TTC549 (cell line): ENCODE results near the gene SAMD1.

Experiments used
- FAIRE-seq: peaks from 2 replicates; lab custom pipeline; 2012; peaks lifted over from hg19 to GRCh38; lab: Jason Lieb, UNC

SAMD1 gene

DNA sequence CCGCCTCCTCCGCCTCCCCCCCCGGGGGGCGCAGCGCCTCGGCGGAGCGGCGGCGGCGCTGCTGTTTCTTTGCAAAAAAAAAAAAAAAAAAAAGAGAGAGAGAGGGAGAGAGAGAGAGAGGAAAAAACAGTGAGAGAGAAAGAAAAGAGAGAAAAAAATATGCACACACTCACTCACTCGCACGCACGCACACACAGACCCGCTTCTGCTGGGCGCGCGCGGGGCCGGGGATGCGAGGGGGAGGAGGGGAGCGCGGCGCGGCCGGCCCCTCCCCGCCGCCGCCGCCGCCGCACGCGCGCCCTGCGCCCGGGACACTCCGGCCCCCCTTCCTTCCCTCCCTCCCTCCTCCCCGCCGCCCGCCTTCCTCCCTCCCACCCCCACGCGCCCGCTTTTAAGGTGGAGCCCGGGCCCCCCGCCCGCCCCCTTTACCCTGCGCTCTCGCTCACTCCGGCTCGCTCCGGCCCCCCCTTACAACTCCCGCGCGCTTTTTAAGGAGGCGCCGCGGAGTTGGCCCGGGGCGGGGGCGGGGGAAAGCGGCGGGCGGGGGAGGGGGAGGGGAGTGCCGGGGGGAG lies at the start of gene SAMD1:
Gene SAMD1, minus strand, starts transcription at position 243 of the 572 bp plus-strand sequence.
- no peak for FAIRE-seq

DNA sequence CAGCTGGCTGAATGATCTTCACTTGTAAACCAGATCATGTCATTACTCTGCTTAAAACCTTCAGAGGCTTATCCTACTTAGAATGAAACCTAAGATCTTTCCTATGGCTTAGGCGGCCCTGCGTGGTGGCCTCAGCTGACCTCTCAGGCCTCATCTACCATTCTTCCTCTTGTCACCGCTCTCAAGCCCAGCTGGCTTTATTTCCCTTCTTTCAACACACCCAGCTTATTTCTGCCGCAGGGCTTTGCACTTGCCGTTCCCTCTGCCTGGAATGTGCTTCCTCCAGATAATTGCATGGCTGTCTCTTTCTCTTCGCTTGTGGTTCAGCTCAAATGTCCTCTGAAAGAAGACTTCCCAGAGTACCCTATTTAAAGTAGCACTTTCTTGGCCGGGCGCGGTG lies 49.4 kb upstream of the SAMD1 start:
- no peak for FAIRE-seq

DNA sequence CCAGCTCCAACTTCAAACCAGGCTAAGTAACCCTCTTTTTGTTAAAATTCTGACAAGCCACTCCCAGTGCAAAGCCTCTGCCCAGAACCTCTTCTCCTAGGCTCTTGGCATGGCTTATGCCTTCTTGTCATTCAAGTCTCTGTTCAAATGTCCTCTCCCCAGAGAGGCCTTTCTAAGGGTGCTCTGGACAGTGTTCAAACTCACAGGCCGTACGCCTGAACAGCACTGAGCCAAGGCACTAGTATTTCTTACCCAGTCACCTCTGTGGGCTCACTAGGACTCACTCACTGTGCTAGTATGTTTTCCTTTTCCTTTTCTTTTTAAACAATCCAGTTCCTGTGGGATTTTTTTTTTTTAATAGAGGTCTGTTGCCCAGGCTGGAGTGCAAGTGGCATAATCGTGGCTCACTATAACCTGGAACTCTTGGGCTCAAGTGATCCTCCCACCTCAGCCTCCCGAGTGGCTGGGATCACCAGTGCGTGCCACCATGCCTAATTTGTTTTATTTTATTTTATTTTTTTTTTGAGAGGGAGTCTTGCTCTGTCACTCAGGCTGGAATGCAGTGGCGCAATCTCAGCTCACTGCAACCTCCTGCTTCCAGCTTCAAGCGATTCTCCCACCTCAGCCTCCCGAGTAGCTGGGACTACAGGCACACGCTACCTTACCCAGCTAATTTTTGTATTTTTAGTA lies 48.2 kb upstream of the SAMD1 start:
- FAIRE-seq, result no peak

DNA sequence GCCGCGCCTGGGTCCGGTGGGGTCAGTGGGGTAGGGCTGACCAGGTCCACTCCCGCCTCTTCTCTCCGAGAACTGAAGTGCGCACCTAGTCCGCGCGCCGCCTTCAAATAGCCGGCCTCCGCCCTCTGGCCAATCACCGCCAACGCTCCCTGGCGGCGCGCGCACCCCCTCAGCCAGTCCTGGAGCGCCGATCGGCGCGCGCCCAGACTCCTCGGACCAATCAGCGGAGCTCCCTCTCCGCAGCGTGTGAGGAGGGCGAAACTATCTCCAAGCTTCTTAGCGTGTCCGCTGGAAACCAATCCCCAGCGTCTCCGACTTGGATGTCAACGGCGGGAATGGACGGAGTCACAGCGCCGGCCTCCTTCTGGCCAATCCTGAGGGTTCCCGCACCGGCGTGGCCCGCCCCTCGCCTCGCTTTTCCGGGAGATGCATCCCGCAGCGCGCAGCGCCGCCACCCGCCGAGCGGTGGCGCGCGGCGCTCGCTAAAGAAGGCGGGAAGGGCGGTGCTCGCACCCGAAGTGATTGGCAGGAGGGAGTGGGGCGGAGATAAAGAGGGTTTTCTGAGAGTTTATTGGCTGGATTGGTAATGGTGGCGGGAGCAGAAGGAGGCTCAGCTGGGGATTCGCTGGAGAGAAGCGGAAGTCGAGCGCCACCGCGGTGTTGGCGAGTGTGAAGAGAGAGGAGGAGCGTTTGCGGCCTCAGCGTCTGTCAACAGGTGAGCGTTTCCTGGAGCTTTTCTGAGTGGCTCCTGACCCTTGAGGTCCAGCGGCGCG lies 46.1 kb upstream of the SAMD1 start, which contains the start of gene ASF1B:
Gene ASF1B, minus strand, starts transcription at position 81 of the 773 bp plus-strand sequence. CDS start 133 bp downstream, outside the sequence.
- peak; percentile 88 for FAIRE-seq

DNA sequence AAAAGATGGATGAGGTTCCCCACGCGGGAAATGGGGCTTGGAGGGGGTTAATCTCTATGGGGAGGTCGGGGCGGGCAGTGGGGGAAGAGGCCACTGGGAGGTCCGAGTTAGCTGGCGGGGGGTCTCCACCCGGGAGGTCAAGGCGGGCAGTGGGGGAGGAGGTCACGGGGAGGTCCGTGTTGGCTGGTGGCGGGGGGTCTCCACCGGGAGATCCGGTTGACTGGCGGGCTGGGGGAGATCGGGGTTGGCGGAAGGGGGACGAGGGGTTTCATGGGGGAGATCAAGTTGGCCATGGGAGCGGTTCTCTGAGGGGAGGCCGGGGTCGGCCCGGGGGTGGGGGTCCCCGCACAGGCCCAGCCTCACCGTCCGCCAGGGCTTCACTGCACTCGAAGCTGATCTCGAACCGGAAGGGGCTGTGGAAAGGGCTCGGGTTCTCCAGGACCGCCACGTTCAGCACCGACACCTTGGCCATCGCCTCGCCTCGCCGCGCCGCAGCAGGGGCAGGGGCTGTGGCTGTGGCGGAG lies 45.5 kb upstream of the SAMD1 start:
- FAIRE-seq, result no peak

DNA sequence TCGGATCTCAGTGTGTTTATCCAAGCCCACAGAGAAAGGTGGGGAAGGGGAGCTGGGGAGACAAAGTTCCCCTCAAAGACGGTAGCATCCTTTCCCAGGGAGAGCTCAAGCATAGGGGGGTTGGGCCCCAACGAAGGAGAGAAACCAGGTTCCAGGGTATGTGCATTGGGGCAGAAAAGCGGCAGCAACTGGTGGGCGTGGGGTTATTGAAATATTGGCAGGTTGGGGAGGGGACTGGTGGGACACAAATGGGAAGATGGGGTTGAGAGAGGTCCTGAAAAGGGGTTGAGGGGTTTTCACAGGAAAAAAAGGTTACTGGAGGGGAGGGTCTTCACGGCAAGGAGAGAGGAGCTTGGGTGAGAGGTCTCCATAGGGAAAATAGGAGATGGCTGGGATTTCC lies 44.8 kb upstream of the SAMD1 start:
- FAIRE-seq, result no peak

DNA sequence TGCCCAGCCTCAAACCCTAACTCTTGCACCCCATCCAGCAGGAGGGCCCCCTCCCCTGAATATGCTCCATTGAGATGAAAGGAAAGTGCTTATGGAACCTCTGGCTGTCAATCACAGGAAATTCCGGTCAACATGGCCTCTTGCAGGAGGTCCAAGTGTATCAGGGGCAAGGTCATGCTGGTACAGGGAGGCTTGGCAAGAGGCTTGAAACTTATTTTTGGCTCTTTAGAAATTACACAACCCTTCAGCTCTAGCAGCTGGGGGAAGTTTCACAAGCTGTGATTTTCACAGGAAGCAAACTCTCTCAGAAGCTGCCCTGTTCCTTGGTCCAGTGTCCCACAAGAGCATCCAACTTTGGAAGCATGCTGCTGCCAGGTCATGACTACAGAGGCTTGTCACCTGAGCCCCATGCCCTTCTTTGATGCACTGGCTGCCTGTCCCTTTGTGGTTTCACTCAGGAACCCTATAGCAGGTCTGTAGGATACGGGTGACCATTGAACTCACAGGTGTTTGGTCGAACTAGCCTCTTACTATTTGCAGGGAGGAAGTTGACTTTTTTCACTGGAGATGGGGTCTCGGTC lies 37.5 kb upstream of the SAMD1 start:
- no peak for FAIRE-seq

DNA sequence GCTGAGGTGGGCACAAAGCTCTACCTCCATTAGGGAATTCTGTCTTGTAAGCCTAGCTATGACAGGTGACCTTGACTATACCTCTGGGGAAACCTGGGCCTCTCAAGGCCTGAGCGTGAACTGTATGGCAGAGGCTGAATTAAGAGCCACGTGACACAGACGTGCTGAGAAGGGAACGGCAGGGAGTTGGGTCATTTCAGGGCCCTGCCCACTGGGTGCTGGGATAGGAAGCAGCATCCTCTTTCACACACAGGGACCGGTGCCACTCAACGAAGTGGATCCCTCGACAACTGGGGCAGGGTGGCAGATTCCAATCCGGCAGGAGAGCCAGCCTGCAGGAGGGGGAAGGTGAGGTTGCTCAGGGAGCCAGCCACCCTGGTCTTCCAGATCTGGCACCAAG lies 36.6 kb upstream of the SAMD1 start:
- no peak for FAIRE-seq

DNA sequence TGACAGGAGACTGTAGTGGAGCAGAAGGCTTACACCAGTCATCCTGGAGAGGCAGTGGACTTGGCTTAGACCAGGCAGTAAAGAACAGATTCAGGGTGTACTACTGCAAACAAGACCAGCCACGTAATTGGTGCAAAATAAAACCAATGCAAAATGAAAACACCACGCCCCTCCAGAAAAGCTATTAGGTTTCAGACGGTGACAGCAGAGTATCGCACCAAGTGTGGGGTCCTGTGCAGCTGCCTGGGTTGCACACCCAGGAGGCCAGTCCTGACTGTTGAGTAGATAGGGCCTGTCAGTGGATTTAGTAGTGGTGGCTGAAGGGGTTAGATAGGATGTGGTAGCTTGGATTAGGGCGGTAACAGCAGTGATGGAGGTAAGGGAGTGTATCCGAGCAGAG lies 32.4 kb upstream of the SAMD1 start:
- FAIRE-seq, result no peak

DNA sequence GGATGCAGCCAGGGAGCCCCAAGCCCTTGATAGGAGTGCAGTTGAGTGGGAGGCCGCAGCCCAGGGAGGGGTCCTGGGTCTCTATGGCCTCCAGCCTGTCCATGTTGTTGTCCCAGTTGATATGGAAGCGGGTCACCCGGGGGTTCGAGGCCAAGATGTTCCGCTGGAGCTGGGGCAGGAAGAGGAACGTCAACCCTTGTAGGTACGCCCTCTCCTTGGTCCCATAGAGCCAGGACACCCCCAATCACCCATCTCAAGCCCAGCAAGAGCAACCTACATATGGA lies 29.9 kb upstream of the SAMD1 start:
- no peak for FAIRE-seq

DNA sequence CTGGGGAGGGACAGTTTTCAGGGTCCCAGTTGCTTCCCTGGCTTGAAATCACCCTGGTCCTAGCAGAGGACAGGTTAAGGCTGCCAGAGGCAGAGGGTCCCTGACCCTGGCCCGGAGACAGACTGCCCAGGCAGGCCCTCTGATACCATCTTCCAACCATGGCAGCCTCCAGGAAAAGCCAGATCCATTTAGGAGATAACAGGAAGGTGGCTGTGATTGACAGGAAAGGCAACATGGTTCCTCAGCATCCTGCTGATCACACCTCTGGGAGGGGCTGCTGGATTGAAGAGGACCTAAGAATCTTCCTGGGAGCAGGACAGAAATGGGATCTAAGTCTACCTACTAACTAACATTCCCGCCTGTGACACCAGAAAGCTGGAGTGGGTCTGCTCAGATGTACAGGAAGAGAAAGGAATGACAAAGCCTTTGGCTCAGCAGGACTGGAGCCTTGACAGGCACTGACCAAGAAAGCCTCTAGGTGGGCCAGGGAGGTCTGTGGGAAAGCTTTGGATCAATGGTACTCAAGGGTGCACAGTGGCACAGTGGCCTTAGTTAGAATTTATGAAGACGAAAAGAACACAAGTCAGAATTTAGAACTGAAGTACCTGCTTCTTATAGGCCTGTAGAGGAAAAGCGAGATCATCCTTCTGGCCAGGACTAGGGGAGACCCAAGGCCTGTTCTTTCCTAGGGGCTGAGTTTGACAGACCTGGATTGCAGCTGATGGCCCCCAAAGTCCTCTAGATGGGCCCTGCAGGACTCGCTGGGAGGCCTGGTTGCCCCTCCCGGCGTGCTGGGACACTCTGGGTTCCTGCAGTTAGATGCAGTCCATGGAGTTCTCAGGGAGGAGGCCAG lies 29.3 kb upstream of the SAMD1 start:
- FAIRE-seq, result no peak

DNA sequence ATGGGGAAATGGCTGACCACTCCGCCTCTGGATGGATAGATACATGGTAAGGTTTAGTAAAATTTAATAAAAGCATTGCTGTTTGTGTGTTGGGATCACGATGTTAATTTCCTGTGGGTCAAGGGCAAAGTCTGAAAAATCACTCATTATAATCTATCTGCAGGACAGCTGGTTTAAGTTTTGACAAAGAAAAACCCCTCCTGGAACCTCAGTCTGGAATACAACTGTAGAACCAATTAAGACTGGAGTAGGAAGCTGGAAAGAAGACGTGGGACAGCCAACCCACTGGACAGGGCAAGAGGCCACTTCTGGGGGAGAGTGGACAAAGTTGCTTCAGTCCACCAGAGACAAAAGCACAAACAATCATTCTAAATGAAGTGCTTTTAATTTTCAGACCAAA lies 28.6 kb upstream of the SAMD1 start:
- FAIRE-seq, result no peak

DNA sequence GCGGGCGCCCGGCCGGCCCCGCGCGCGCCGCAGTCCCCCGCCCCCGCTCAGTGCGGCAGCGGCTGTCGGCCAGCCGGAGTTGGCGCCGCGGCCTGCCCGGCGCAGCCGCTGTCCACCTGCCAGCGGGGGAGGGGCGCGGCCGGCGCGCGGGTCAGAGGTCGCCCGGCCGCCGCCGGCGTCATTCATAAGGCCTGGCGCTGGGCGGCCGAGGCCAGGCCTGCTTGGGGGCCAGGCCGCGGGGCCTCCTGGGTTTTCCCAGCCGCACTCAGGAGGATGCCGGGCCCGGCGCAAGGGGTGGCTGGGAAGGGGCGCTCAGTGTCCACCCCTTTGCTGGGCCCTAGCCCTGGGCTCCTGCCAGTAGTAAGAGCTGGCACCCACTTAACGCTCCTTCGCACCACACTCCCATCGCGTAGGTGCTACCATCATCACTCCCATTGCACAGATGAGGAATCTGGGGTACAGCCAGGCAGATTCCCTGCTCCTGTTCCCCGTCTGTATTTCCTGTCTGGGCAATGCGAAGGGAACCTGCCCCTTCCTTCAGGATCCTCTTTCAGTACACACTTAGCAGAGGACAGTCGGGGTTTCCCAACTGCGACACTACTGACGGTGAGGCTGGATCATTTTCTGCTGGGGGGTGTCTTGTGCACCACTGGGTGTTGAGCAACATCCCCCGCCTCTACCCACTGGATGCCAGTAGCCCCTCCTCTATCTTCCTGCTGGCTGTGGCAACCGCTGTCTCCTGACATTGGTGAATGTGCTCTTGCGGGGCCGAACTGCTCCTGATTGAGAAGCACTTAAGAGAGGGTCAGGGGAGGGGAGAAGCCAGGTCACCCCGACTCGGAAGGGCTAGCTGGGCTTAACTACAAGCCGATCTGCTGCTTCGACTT lies 27.9 kb upstream of the SAMD1 start:
- no peak for FAIRE-seq

DNA sequence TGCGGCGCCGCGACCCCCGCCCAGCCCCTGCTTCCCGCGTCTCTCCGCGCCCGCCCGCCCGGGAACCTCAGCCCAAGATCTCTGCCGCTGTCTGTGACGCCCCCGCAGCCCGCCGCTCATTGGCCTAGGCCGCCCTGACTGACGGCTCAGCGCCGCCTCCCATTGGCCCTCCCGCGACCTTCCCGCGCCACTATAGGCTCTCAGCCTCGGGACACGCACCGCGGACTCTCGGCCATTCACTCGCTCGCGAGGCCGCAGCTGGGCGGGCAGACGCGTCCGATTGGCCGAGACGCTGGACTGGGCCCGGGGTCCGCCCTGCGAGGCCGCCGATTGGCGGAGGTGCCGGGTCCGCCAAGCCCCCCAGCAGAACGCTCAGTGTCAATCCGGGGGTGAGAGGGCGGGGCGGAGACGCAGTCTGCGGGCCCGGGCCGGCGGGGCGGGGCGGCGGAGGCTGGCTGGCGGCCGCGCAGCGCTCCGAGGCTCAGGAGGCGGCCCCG lies 27.2 kb upstream of the SAMD1 start, which contains the start of gene PRKACA:
Gene PRKACA, minus strand, starts transcription at position 95 of the 497 bp plus-strand sequence. CDS start 215 bp downstream, outside the sequence.
- peak; percentile 52 for FAIRE-seq

DNA sequence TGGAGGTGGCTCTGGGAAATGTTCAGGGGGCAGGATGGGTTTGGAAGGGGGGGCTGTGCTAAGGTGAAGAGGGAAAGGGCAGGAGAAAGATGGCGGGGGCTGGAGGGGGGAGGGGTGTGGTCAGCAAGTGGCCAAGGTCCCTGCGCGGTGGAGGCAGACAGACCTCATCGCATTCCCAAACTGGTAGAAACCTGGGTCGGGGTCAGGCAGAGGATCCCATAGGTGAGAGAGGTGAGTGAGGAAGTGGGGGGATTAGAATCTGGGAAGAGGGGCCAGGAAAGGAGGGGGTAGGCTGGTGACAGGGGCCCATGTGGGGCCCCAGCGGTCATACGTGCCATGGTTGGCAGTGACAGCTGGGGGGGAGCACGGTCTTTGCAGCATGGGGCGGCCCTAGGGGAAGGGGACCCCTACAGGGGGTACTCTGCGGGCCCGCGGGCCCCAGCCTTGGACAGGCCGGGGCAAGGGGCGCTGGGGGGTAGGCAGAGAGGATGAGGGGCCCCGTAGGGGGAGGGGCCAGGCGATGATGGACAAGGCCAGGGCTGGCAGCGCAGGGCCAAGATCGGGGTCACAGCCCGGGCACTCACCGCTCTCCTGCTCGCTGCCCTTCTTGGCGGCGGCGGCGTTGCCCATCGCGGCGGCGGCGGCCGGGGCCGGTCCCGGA lies 26.5 kb upstream of the SAMD1 start:
- FAIRE-seq, result no peak

DNA sequence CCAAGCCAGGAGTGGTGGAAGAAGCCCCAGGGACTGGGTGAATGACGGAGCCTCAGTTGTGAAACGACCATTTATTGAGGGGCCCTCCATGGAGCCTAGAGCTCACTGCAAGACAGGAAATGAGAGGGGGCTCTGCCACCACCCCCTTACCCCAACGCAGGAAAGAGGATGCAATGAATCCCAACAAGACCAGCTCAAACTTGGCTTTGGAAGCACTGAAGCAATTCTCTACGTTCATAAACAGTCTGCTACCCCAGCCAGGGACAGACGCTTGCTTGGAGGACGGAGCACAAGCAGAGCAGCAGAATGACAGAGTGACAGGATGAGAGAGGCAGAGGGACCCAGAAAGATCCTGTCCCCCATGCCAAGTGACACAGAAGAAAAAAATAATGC lies 26.0 kb upstream of the SAMD1 start:
- FAIRE-seq, result no peak

DNA sequence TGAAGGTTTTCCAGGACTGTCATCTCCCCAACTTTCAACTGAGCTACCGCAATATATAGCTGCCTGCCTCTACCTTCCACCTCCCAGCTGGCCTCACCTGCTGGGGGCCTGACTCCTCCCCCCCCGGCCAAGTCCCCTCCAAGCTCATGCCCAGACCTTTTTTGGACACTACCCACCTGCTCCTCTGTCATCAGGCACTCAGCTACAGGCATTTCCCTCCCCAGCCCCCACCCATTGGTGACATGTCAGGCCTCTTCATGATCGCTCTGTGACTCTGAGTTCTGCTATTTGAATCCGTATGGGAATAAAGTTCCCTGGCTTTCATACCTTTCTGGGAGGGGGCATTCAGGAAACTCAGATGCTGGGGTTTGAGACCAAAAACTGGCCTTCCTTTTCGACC lies 25.2 kb upstream of the SAMD1 start:
- FAIRE-seq, result no peak

DNA sequence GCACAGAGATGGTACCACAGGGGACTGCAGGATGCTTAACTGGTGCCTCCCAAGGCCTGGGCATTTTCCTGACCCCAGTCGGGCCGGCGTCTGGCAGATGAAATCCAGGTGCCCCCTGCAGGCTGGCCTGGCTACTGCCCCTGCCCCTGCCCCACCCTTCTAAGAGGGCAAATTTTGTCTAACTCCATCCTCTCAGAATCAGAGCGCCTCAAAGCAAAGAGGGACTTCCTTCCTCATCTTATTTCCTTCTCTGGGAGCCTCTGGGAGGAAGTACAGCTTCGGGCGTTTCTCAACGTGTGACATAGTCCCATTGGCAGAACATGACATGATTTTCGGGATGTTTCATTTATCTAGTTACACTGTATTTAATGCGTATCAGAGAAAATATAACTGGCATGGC lies 24.3 kb upstream of the SAMD1 start:
- FAIRE-seq, result no peak

DNA sequence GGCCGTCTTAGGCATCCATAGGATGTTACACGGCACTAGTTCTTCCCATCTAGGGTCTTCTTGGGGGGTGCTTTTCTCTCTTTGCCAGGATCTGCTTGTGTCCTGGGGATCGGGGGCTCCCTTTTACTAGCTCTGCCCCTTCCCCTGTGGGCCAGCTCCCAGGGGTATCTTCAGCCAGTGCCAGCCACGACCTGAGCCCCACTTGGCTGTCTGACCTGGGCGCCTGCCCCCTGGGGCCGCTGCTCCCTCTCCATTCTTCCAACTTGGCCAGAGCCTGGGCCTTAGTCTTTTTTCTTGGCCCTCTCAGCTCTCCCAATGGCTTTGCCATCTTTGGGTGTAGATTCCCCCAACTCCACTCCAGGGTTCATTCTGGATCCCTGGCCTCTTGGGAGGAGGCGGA lies 23.9 kb upstream of the SAMD1 start:
- FAIRE-seq, result no peak

DNA sequence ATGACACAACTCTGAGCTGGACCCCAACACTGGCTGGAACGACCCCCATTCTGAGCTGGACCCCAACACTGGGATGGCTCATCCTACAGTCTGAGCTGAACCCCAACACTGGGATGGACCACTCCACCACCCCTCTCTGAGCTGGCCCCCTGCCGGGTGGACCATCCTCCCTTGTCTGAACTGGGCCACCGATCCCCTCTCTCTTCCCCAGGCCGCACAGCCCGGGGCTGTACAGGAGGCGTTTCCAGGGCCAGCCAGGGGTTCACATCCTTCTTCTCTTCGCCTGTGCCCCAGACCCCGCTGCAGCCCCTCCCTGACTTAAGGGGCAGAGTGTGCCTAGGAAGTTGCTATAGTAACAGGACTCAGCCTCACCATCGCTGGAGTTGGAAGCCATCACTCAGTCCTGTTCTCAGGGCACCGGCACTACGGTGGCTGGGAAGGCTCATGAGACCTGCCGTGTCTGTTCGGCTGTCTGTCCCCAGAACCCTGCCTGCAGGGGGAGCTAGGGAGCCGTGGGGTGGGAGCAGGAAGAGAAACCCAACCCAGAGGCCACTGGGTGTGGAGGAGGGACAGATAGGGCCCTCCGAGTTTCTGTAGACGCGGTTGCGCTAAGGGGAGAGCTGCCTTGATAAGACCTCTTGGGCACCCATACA lies 23.3 kb upstream of the SAMD1 start:
- no peak for FAIRE-seq
